ENCODE data around the gene SESN2.

The SESN2 gene

DNA sequence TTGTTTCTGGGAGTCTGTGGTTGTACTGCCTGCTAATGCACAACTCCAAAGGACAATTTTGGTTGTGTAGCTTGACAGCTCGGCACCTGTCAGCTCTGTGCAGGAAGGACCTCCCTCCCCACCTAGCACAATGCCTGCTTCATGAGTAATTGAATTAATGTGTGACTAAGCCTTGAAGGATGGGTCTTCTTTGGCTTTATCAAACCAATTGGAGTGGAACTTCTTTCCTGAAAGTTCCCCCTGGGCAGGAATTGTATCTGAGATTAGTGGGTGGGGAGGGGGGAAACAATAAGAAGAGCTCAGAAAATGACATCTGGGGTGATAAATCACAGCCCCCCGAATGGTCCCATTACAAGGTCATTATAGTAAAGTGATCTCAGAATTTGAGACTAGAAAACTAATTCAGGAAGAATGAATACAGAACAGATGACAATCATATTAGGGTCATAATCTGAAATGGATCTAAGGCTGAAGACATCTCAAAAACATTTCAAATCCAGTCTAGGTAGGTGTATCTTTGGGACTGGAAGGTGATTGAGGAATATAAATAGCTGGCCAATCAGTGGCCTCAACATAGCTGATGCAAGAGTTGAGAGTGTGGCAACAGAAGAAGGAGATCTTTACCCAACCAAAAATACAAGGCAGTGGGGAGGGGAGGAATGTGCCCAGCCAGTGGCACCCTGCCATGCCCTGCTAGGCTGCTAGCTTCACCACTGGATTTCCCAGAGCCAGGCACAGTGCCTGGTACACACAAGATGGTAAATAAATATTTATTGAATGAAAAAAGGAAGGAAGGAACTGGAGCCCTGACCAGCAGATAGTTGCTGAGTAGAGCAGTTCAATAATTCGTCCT, 10.1 kb upstream of the SESN2 start:
- DNase-seq = peak in 13 of 51 donors; percentile 4 to 35 (median 10)

DNA sequence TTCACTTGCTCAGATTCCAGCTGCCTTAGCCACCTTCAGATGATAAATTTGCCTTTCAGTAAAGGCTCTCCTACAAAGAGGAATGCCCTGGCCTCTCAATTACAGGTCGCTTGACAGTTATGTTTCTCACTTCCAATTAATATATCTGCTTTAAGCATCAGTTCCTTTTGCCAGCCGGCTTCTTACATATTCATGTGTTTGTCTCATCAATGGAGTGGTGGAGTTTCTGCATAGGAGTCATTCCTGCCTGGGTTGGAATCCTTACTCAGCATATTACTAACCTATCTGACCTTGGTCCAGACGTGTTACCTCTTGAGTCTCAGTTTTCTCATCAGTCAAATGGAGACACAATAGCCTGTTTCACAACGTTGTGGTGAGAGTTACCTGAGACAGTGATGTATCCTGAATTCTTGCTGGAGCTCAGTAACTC, 9.4 kb upstream of the SESN2 start:
- no peak for DNase-seq

DNA sequence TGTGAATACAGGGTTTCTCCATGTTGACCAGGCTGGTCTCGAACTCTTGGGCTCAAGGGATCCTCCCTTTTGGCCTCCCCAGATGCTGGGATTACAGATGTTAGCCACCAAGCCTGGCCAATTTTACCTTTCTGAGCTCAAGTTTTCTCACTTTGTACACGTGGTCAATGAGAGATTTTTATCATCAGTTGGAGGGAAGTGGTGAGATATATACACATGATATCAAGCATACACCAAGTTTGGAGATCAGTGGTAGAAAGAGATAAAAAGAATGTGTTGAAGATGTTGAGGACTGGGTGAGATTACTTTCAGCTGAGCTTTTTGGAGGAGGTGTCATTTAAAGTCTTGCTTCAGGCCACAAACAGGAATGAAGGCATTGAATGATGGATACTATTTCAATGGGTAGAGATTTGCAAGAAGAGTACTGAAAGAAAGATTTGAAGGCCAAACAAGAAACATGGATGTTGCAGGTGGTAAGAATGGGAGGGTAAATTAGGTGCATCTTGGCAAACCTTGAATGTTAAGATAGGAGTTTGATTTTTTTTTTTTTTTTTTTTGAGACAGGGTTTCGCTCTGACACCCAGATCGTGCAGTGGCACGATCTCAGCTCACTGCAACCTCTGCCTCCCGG, 3.0 kb upstream of the SESN2 start:
- DNase-seq = no peak

DNA sequence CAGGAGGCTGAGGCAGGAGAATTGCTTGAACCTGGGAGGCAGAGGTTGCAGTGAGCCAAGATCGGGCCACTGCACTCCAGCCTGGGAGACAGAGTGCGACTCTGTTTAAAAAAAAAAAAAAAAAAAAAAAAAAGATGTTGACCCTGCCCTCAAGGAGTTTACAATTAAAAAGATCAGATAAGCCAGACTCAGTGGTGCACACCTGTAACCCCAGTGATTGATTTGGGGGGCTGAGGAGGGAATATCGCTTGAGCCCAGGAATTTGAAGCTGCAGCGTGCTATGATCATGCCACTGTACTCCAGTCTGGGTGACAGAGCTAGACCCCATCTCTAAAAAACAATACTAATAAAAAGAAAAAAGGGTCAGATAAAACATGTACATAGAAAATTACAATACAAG, 1.6 kb upstream of the SESN2 start:
- DNase-seq = no peak

DNA sequence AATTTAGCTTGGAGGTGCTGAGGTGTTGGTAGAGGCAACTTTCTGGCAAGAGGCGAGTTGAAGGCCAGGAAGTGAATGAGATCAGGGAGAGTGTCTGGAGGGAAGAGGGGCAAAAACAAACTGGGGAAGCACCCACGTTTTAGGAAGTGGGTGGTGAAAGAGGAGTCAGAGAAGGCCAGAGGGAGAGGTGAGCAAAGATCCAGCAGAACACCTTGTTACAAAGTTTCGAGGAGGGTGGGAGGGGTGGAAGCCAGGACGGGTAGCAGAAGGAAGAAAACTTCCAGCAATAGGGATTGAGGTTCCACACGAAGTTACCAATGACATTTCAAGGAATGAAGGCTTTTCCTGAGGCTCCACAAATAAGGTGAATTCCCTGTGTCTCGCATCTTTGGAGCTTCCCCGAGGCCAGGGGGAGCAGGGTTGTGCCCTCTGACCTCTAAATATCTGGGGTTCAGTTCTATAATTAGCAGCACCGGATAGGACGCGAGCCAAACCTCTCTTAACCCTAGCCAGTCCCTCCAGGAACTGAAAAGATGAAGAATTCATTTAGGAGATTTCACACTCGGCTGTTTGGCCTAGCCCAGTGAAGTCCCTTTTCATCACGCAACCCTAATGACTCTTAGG, 578 bp upstream of the SESN2 start:
- no peak for DNase-seq

DNA sequence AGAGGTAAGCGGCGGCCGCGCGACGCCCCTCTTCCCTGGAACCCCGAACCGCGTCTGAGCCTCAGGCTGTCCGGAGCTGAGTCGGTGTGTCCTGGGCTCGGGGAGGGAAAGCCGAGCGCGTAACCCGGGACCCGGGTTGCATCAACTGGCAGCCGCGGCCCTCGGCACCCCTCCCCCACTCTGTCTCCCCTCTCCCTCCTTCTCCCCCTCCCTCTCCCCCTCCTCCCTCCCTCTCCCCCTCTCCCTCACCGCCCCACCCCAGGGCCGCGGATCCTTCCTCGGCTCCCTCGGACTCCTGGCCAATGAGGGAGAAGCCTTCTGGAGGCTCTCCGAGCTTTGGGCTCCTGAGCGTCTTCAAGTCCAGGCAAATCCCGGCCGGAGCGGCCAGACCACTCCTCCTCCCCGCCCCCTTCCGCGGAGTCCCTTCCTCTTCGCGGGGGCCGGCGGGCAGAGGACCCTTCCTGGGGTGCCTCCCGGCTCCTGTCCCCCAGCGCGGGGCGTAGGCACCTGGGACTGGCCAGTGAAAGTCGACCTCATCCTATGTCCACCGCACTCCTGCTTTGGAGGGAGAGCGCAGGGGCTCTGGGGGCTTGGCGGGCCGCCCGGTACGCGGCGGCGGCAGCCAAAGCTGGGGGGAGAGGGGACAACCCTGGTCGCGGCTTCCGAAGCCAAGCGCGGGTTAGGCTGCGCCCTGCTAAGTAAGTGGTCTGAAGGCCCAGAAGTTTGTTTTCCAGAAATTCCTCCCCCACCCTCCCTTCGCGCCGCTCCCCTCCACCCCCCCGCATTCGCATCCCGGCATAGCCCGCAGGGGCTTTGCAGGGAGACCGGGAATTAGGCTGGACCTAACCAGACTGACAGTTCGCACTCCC, 850 bp downstream of the SESN2 start:
- peak in 43 of 51 donors; percentile 14 to 75 (median 45) for DNase-seq

DNA sequence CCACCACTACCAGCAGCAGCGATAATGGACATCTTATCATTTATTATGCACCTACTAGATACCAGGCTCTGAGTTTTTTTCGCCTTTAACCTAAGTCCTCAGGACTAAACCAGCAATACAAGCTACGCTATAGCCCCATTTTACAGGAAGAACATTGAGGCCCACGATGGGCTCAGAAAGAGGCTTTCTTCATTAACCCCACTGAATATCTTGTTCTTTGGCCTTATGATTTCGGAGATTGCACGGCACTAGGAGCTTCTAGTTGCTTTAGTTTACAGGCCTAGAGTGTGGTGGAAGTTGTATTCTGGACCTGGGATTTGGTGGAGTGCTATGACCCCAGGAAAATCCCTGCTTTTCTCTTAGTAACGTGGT, 1.5 kb downstream of the SESN2 start:
- no peak for DNase-seq

DNA sequence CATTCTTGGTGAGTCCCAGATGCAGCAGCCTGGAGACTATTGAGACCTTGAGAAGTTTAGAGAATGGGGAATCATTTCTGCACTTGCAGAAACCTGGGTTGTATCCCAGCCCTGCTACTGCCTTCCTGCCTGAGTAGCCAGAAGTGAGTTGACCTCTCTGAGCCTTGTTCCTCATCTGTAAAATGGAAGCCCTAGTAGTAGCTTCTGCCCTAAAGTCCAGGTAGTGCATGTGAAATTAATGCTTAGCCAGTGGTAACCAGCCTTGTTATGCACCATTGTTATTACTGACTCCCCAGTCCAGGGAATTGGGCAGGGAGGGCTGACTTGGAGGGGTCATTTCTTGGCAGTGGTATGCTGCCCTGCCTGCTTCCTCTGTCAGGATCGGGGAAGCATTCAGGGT, 5.6 kb downstream of the SESN2 start:
- no peak for DNase-seq

DNA sequence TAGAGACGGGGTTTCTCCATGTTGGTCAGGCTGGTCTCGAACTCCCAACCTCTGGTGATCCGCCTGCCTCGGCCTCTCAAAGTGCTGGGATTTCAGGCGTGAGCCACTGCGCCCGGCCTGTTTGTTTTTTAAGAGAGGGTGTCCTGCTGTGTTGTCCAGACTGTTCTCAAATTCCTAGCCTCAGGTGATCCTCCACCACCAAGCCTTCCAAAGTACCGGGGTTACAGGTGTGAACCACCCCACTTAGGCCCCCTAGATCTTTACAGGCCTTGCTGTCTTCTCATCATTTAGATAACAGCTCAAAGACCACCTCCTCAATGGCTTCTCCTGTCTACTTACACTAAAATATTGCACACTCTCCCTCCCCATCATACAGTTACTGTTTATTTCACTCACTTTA, 6.3 kb downstream of the SESN2 start:
- DNase-seq = no peak

DNA sequence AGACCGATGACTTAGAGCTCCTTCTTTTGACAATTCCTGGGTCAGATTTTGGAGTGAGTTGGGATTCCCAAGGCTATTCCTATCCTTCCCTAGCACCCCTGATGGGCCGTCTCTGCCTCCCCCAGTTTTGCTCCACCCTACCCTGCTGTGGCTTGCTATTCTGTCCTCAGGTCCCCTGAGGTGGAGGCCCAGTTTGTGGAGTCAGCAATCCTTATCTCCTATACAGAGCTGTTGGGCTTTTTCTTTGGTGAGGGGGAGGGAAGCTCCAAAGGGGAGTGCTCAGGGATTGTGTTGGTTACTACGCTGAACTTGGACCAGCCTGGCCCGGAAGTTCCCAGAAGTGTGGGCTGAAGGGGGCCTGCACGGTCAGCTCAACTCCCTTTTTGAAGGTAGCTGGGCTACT, 7.6 kb downstream of the SESN2 start:
- no peak for DNase-seq

DNA sequence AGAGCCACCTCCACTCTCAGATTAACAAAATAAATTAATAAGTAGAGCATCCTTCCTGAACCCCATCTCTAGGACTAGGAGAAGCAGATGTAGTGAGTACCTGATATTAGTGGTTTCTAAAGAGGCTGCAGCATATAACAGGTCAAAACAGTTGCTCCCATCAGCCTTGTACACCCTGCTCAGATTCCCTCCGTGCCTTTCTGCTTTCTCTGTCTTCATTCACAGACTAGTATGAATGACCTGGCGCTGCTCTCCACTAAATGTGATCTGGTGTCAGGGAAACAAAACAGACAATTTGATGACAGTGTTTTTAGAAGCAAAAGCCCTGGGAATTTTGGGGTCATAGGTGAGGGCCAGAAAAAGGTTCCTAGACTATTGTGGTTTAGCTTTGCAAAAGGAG, 8.3 kb downstream of the SESN2 start:
- DNase-seq = no peak

DNA sequence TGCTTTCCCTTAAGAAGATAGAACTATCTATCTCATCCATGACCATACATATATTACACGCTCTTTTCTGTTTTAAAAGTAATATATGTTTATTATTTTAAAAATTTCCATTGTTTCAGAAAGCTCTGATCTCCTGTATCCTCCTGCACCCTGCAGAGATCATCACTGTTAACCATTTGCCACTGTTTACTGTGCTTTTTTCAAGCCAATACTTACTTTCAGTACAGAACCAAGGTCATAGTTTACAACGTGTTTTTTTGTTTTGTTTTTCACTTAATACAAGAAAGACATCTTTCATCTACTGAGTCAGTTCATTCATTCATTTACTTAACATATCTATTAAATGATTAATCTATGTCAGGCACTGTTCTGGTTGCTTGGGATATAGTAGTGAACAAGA, 10.2 kb downstream of the SESN2 start:
- no peak for DNase-seq

DNA sequence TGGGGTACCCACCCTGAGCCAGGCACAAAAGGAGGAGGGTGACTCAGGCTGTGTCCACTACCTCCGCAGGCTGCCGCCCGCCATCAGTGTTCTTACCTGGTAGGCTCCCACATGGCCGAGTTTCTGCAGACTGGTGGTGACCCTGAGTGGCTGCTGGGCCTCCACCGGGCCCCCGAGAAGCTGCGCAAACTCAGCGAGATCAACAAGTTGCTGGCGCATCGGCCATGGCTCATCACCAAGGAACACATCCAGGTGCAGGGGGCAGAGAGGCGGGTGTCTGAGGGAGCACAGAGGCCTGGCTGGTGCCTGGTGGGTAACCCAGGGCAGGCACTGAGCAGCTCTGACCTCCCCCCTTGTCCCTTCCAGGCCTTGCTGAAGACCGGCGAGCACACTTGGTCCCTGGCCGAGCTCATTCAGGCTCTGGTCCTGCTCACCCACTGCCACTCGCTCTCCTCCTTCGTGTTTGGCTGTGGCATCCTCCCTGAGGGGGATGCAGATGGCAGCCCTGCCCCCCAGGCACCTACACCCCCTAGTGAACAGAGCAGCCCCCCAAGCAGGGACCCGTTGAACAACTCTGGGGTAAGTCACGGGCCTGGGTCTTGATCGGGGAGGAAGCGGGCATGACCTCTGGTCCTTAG, 13.0 kb downstream of the SESN2 start:
- no peak for DNase-seq

DNA sequence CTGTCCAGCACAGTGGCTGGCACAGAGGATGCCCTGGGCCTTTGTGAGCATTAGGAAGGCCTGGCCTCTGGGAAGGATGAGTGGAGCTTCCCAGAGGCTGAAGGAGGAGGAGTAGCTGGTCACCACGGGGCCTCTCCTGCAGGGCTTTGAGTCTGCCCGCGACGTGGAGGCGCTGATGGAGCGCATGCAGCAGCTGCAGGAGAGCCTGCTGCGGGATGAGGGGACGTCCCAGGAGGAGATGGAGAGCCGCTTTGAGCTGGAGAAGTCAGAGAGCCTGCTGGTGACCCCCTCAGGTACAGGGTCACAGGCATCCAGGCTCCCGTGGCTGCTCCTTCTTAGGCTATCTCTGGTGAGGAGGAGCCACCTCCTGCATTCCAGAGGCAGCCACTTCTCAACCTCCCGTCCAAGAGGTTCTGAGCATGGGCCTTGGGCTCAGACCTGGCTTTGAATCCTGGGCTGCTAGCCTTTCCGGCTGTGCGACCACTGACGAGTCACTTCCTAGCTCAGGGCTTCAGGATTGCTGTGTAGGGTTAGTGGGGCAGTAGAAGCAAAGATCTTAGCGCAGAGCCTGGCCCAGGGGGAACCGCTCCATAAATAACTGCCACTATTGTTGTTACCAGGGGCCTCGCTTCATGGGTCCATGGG, 14.0 kb downstream of the SESN2 start:
- no peak for DNase-seq

DNA sequence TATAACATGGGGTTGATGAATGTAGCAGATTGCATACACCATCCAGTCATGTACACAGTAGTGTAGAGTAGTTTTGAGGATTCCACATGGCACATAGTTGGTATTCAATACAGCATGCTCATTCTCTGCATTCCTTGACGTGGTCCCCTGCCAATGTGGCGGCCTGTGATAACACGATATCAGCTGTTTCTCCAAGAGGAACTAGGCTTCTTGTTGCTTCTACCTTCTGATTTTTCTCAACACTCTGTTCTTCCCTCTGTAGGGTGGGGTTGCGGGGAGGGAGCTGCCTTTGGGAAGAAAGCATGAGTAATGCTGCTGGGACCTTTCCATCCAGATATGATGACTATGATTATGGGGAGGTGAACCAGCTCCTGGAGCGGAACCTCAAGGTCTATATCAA, 19.4 kb downstream of the SESN2 start:
- no peak for DNase-seq

DNA sequence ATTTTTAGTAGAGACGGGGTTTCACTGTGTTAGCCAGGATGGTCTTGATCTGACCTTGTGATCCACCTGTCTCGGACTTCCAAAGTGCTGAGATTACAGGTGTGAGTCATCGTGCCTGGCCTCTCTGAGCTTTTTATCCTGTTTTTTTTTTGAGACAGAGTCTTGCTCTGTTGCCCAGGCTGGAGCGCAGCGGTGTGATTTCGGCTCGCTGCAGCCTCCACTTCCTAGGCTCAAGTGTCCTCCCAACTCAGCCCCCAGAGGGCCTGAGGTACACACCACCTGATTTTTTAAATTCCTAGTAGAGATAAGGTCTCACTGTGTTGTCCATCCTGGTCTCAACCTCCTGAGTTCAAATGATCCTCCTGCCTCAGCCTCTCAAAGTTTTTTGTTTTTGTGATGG, 20.4 kb downstream of the SESN2 start:
- DNase-seq = no peak

DNA sequence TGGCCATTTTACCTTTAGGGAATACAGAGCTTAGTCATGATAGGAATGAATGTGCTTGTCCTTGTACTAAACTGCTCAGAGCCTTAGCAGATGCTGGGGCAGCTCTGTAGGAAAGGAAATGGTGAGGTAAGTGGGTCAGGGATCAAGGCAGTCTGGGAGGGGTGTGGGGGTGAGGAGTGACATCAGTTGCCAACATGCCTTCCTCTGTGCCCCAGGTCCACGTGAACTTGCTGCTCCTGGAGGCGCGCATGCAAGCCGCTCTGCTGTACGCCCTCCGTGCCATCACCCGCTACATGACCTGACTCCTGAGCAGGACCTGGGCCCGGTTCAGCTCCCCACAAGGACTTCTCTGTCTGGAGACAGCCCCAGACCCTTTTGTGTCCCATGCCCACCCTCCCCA, 21.2 kb downstream of the SESN2 start:
- no peak for DNase-seq

DNA sequence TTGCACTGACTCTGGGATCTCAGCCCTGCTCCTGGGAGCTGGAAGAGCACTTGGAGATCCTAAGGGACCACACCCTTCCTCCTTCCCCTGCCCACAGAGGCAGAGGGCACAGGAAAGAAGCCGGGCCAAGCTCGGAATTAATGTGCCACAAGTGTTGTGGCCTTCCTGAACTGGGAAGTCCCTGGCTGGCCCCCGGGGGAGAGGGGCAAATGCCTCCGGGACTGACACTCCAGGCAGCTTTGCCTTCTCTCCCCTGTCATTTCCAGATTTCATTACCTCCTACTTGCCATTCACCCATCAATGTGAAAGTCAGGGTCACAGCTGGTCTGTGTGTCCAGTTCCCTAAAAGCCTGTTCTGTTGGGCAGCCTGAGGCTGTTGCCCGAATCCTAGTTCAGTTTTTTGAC, 21.7 kb downstream of the SESN2 start:
- DNase-seq = no peak

DNA sequence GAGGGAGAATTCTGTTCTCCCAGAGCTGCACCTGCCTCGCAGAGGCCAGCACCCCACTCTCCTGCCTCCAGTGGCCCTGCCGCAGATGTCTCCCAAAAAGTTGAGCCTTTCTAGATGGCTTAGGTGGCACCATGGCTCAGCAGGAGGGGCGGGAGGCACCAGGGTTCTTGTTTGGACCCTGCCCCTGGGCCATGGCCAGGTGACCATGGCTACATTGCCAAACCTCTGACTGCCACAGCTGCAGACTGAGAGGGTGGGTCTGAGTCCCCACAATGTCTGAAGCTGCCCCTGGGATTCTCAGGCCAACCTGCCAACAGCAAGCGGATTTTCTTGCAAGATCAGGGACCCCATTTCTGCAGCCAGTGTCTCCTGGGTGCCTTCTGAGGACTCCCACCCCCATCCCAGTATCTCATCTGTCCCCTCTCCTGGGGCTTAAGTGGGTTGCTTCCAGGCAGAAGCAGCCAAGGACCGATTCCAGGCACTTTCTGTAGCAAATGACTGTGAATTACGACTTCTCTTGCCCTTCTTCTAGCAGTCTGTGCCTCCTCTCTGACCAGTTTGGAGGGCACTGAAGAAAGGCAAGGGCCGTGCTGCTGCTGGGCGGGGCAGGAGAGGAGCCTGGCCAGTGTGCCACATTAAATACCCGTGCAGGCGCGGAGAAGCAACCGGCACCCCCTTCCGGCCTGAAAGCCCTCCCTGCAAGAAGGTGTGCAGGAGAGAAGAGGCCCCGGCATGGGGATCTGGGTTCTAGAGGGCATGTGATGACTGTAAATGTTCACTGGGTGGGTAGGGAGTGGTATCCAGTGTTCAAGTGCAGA, 22.5 kb downstream of the SESN2 start:
- DNase-seq = no peak
